Measurements from ENCODE around the gene WRAP73. TPM values are rescaled to one million over a fixed set of nuclear protein-coding genes. Genes with fewer than 3 reads are reported as not detected.
A peak's percentile ranks its signal among the peaks of the same experiment; 100 is the strongest.

WRAP73 gene
- total and polyA plus RNA-seq, 12 donors = 5.1 to 29.6 (median 18.1) TPM

DNA sequence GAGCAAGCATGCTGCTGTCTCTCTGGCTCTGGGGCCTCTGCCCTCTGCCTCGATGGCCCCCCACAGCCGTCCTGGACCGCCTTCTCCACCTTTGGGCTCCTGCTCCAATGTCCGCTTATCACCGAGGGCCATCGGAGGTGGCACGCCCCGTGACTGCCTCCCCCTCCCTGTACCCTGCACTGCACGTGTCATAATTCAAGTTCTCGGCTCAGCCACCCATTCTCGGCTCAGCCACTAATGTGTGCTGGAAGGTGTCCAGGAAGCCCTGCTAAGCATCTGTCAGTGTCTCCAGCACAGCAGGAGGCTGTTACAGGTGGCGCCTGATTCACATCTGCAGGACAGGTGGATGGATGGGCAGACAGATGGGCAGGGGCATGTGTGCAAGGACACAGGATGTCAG, 47.9 kb upstream of the WRAP73 start:
- DNase-seq = peak in 1 of 7 donors; percentile 63
- intact Hi-C loops (cut with DNase I) = loop anchor here in 1 of 2 donors (2.0 kb wide), 1 partner anchor 25 kb away; no protein-coding TSS in a partner anchor
- WGBS, 4 donors = 63 to 74% (median 67%) methylated on average over 3 to 12 of the region's 12 CpGs
- Histone ChIP-seq H3K27ac (no peak overlapping the region), H3K9me3 (replicated peaks in 1 of 3) (no peaks in the 10 kb centered on the region), H3K27me3 (no peaks in the 10 kb centered on the region), H3K36me3 (replicated peaks in 1 of 2) (no peaks in the 10 kb centered on the region), H3K4me3 (no peak overlapping the region), H3K4me1 (replicated peaks in 1 of 2) (no peaks in the 10 kb centered on the region)
- no peak for TF ChIP-seq POLR2A (IDR thresholded peaks at IDR 0.05)
- TF ChIP-seq, protein P1, sequence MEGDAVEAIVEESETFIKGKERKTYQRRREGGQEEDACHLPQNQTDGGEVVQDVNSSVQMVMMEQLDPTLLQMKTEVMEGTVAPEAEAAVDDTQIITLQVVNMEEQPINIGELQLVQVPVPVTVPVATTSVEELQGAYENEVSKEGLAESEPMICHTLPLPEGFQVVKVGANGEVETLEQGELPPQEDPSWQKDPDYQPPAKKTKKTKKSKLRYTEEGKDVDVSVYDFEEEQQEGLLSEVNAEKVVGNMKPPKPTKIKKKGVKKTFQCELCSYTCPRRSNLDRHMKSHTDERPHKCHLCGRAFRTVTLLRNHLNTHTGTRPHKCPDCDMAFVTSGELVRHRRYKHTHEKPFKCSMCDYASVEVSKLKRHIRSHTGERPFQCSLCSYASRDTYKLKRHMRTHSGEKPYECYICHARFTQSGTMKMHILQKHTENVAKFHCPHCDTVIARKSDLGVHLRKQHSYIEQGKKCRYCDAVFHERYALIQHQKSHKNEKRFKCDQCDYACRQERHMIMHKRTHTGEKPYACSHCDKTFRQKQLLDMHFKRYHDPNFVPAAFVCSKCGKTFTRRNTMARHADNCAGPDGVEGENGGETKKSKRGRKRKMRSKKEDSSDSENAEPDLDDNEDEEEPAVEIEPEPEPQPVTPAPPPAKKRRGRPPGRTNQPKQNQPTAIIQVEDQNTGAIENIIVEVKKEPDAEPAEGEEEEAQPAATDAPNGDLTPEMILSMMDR (IDR thresholded peaks at IDR 0.05) = no peak

DNA sequence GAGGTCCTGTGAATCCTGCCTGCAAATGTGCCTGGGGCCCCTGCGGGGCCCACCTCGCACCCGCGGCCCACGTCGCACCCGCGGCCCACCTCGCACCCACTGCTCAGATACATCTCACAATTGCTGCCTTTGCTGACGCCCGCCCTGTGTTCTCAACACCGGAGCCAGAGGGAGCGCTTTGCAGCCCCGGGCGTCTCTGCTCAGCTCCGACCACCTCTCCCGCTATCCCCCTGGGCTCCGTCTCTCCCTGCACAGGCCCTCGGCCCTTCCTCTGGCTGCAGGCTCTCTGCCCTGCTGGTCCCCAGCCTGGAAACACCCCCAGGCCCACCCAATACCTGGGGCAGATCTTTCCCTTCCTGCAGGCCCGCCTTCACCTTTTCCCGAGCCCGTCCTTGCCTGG, 47.2 kb upstream of the WRAP73 start:
- Histone ChIP-seq H3K4me3 (no peak overlapping the region), H3K27ac (no peak overlapping the region), H3K36me3 (replicated peaks in 1 of 2) (no peaks in the 10 kb centered on the region), H3K27me3 (no peaks in the 10 kb centered on the region), H3K9me3 (replicated peaks in 1 of 3) (no peaks in the 10 kb centered on the region), H3K4me1 (replicated peaks in 1 of 2) (no peaks in the 10 kb centered on the region)
- 84 to 90% (median 87%) methylated on average over 20 to 22 of the region's 22 CpGs for WGBS, 4 donors
- DNase-seq = no peak
- intact Hi-C loops (cut with DNase I) = loop anchor here in 1 of 2 donors (2.0 kb wide), 1 partner anchor 26 kb away; no protein-coding TSS in a partner anchor
- TF ChIP-seq, protein P1 (IDR thresholded peaks at IDR 0.05) = no peak
- TF ChIP-seq POLR2A (IDR thresholded peaks at IDR 0.05) = no peak

DNA sequence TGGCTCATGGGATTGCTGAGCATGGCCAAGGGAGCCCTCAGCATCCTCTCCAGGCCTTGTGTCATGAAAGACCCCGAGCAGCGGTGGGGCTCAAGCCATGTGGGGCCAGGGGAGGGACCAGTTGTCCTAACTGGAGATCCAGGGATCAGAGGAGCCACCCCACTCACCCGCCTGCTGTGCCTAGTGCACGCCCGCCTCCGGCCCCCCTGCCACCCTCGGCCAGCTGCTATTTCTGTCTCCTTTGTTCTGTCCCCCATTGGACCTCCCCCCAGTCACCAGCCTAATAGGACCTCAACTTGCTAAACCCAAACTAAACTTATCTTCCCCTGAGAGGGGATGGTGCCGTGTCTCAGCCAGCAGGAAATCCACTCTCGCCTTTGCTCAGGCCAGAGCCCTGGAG, 46.8 kb upstream of the WRAP73 start:
- no peak for TF ChIP-seq POLR2A (IDR thresholded peaks at IDR 0.05)
- TF ChIP-seq, protein P1 (IDR thresholded peaks at IDR 0.05) = no peak
- 87 to 97% (median 90%) methylated on average over 9 of the region's 9 CpGs for WGBS, 4 donors
- Histone ChIP-seq H3K27ac (no peak overlapping the region), H3K4me3 (no peak overlapping the region), H3K9me3 (replicated peaks in 1 of 3) (no peaks in the 10 kb centered on the region), H3K4me1 (replicated peaks in 1 of 2) (no peaks in the 10 kb centered on the region), H3K36me3 (replicated peaks in 1 of 2) (no peaks in the 10 kb centered on the region), H3K27me3 (no peaks in the 10 kb centered on the region)
- intact Hi-C loops (cut with DNase I) = loop anchor here in 1 of 2 donors (2.0 kb wide), 1 partner anchor 26 kb away; no protein-coding TSS in a partner anchor
- DNase-seq = no peak

DNA sequence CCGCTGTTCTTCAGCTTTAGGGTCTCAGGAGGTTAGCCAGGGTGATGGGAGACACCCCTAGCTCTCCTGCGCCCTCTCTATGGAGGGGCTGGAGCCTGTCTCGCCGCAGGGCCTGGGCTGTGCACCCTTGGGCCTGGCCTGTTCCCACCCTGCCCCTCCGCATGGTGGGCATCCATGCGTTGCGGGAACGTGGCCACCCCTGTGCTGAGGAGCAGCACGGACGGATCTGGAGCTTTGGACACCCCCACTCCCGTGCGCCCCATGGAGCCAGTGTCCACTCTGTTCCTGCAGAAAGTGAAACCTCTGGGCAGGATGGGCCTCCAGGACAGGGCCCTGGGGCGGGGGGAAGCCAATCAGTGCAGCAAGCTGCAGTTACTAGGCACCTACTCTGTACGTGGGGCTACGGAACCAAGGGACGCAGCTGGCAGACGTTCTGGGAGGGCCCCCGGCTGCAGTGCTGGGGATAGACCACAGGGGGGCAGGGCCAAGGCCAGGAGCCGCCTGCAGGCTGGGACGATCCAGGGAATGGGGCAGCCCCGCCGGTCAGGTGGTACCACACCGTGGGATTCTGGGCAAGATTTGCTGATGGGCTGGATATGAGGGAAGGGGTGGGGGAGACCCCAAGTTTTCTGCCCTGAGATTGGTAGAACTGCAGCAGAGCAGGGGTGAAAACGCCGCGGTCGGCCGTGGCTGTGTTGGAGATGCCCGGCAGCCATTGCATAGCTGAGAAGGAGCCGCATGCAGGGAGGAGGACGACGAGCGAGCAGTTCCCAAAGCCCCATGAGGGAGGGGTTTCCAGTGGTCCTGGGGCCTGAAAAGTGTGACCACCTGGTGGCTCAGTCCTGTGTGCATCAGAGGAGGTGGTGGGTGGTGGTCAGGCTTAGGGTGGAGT, 45.7 kb upstream of the WRAP73 start:
- Histone ChIP-seq H3K4me1 (replicated peaks in 1 of 2) (no peaks in the 10 kb centered on the region), H3K9me3 (replicated peaks in 1 of 3) (no peaks in the 10 kb centered on the region), H3K36me3 (replicated peaks in 1 of 2) (no peaks in the 10 kb centered on the region), H3K27ac (no peak overlapping the region), H3K27me3 (no peaks in the 10 kb centered on the region), H3K4me3 (no peak overlapping the region)
- intact Hi-C loops (cut with DNase I) = loop anchor here in 1 of 2 donors (2.0 kb wide), 1 partner anchor 27 kb away; no protein-coding TSS in a partner anchor
- TF ChIP-seq, protein P1 (IDR thresholded peaks at IDR 0.05) = peak; percentile 52 to 88 (median 82)
- TF ChIP-seq POLR2A (IDR thresholded peaks at IDR 0.05) = no peak
- WGBS, 4 donors = 35 to 50% (median 39%) methylated on average over 21 to 33 of the region's 33 CpGs
- DNase-seq = peak; percentile 42 to 77 (median 67)

All from adrenal gland (tissue), 12 donors.